Activated CD8-positive, alpha-beta memory T cell treated with anti-CD3 and anti-CD28 coated beads for 36 hours (primary cell): ENCODE data around the gene TYMP. TPM values are rescaled to one million over a fixed set of nuclear protein-coding genes. Genes with fewer than 3 reads are reported as not detected.

Source experiments
- CTCF ChIA-PET: fragments of 350-600 bp; sonication (Branson Sonifier 250); formaldehyde crosslinking; loops from one replicate; lab custom pipeline; 2021; ENCODE audit warnings: antibody characterized with exemption; lab: Charles Lee
- POLR2A ChIA-PET: fragments of 350-600 bp; sonication (Branson Sonifier 250); formaldehyde crosslinking; loops from one replicate; lab custom pipeline; 2021; ENCODE audit warnings: antibody characterized with exemption; lab: Charles Lee
- total RNA-seq, 2 experiments: library from RNA; stranded (reverse); gene quantifications; one replicate each; pipeline ENCODE4 v1.2.3, GENCODE V29; 2021

The TYMP gene
- total RNA-seq, 2 experiments from 2014 or later, result 89.6 to 89.7 TPM

GRCh38 chr22:50505776-50506610, 23.8 kb downstream of the TYMP start:
- ChIA-PET POLR2A (interaction anchor here (0.6 to 4.7 kb wide), 2 partner anchors 15 to 20 kb away, joined by 3 to 69 read pairs; partner anchors contain the start of gene SCO2), CTCF (interaction anchor here (1.0 to 1.3 kb wide), 2 partner anchors 8 to 16 kb away, joined by 3 to 4 read pairs; no protein-coding TSS in a partner anchor)

- POLR2A ChIA-PET, result interaction anchor here (0.6 kb wide), 1 partner anchor 14 kb away, joined by 3 read pairs; no protein-coding TSS in a partner anchor
- CTCF ChIA-PET, result interaction anchor here (0.8 kb wide), 1 partner anchor 164 kb away, joined by 3 read pairs; no protein-coding TSS in a partner anchor
Measured at GRCh38 chr22:50505276-50505775, 24.5 kb downstream of the TYMP start.

- CTCF ChIA-PET, result interaction anchor here (0.8 kb wide), 1 partner anchor 163 kb away, joined by 3 read pairs; no protein-coding TSS in a partner anchor
- POLR2A ChIA-PET, result no interaction called here
Measured at GRCh38 chr22:50504369-50505211, 25.2 kb downstream of the TYMP start.

- ChIA-PET POLR2A (no interaction called here), CTCF (no interaction called here)
Measured at GRCh38 chr22:50503475-50504145, 26.2 kb downstream of the TYMP start.

GRCh38 chr22:50502628-50503474, 27.0 kb downstream of the TYMP start:
- ChIA-PET POLR2A (no interaction called here), CTCF (no interaction called here)

GRCh38 chr22:50502096-50502495, 27.7 kb downstream of the TYMP start:
- CTCF ChIA-PET, result interaction anchor here (1.0 kb wide), 1 partner anchor 23 kb away, joined by 3 read pairs; the partner anchor contains the start of gene SCO2
- POLR2A ChIA-PET, result no interaction called here

- POLR2A ChIA-PET, result interaction anchor here (0.6 kb wide), 1 partner anchor 25 kb away, joined by 3 read pairs; no protein-coding TSS in a partner anchor
- CTCF ChIA-PET, result no interaction called here
Measured at GRCh38 chr22:50500452-50500851, 29.4 kb downstream of the TYMP start.

GRCh38 chr22:50498322-50498890, 31.4 kb downstream of the TYMP start:
- ChIA-PET POLR2A (interaction anchor here (0.8 kb wide), 1 partner anchor 247 kb away, joined by 3 read pairs; no protein-coding TSS in a partner anchor), CTCF (interaction anchor here (0.7 to 1.9 kb wide), 23 partner anchors 8 to 253 kb away, joined by 3 to 7 read pairs (median 3); partner anchors contain the start of genes ADM2, CPT1B, LMF2 and NCAPH2)

- ChIA-PET POLR2A (no interaction called here), CTCF (interaction anchor here (0.6 to 1.5 kb wide), 8 partner anchors 8 to 244 kb away, joined by 3 to 7 read pairs (median 4); partner anchors contain the start of genes LMF2 and NCAPH2)
Measured at GRCh38 chr22:50497093-50497492, 32.7 kb downstream of the TYMP start.

- CTCF ChIA-PET, result no interaction called here
- POLR2A ChIA-PET, result interaction anchor here (0.7 kb wide), 1 partner anchor 15 kb away, joined by 3 read pairs; no protein-coding TSS in a partner anchor
Measured at GRCh38 chr22:50490531-50491308, 39.1 kb downstream of the TYMP start.

- ChIA-PET CTCF (interaction anchor here (0.7 to 0.8 kb wide), 2 partner anchors 8 to 17 kb away, joined by 3 read pairs; no protein-coding TSS in a partner anchor), POLR2A (interaction anchor here (0.6 kb wide), 1 partner anchor 134 kb away, joined by 3 read pairs; no protein-coding TSS in a partner anchor)
Measured at GRCh38 chr22:50489363-50490243, 40.2 kb downstream of the TYMP start.

- ChIA-PET CTCF (interaction anchor here (0.8 kb wide), 1 partner anchor 9 kb away, joined by 3 read pairs; no protein-coding TSS in a partner anchor), POLR2A (no interaction called here)
Measured at GRCh38 chr22:50488886-50489285, 40.9 kb downstream of the TYMP start.

GRCh38 chr22:50488006-50488677, 41.7 kb downstream of the TYMP start:
- ChIA-PET POLR2A (no interaction called here), CTCF (no interaction called here)

GRCh38 chr22:50487290-50488005, 42.4 kb downstream of the TYMP start:
- POLR2A ChIA-PET, result interaction anchor here (0.7 kb wide), 1 partner anchor 128 kb away, joined by 4 read pairs; no protein-coding TSS in a partner anchor
- CTCF ChIA-PET, result no interaction called here
